Peyer's patch (tissue), 4 donors: ENCODE measurements around the gene PGM1. TPM values are rescaled to one million over a fixed set of nuclear protein-coding genes. Genes with fewer than 3 reads are reported as not detected.

Source experiments
- DNase-seq, 3 donors: peaks; one replicate each; pipeline ENCODE4 v3.0.0-alpha.2; 2017 to 2019
- H3K27ac ChIP-seq, 4 donors: fragments of 200-600 bp; sonication (generic); one replicate each; pipeline ENCODE4 v1.5.1; 2016 to 2019
- H3K27me3 ChIP-seq, 2 donors: fragments of 200-600 bp; sonication (generic); one replicate each; pipeline ENCODE4 v1.5.1; 2019
- H3K36me3 ChIP-seq, 3 donors: fragments of 200-600 bp; sonication (generic); one replicate each; pipeline ENCODE4 v1.5.1; 2016 to 2019
- H3K4me1 ChIP-seq, 4 donors: fragments of 200-600 bp; sonication (generic); one replicate each; pipeline ENCODE4 v1.5.1; 2016 to 2019
- H3K4me3 ChIP-seq, 4 donors: fragments of 200-600 bp; sonication (generic); 1 replicate in 3 of 4; 2 replicates in 1 of 4; pipeline ENCODE4 v1.5.1; 2016 to 2019; ENCODE audit warnings: mild to moderate bottlenecking in 1 of 4
- H3K9me3 ChIP-seq, 4 donors: fragments of 200-600 bp; sonication (generic); one replicate each; pipeline ENCODE4 v1.5.1; 2016 to 2019; ENCODE audit warnings: mild to moderate bottlenecking in 1 of 4
- CTCF ChIP-seq, 6 experiments: fragments of 450-650 bp in 4 of 6; fragments of 200-600 bp in 2 of 6; sonication (generic) in 1 of 6; IDR thresholded peaks; one replicate each; pipeline ENCODE4 v1.5.1; 2017 to 2019; ENCODE audit warnings: antibody characterized with exemption in 6 of 6, mild to moderate bottlenecking in 3 of 6, moderate library complexity in 1 of 6
- POLR2A ChIP-seq, 2 donors: fragments of 450-650 bp; IDR thresholded peaks; one replicate each; pipeline ENCODE4 v1.5.1; 2017; ENCODE audit warnings: antibody characterized with exemption in 2 of 2, mild to moderate bottlenecking in 2 of 2, moderate library complexity in 2 of 2
- total RNA-seq, 4 donors: library from RNA; depleted of rRNA; stranded (reverse); fragments of >200 nt; gene quantifications; one replicate each; pipeline ENCODE4 v1.1.0, GENCODE V29; 2016

Gene PGM1
- total RNA-seq, 4 donors from 2014 or later = 62.7 to 97.2 (median 75.3) TPM

GRCh38 chr1:63623952-63624351 is 30.7 kb downstream of the PGM1 start:
- no peak for DNase-seq
- Histone ChIP-seq H3K27ac (no peak overlapping the region), H3K9me3 (no peaks in the 10 kb centered on the region), H3K4me1 (no peaks in the 10 kb centered on the region), H3K36me3 (no peaks in the 10 kb centered on the region), H3K27me3 (no peaks in the 10 kb centered on the region), H3K4me3 (no peak overlapping the region)
- TF ChIP-seq CTCF (IDR thresholded peaks at IDR 0.05) (no peak), POLR2A (IDR thresholded peaks at IDR 0.05) (no peak)

- no peak overlapping the region for H3K4me3 ChIP-seq
- H3K4me1 ChIP-seq = no peaks in the 10 kb centered on the region
- TF ChIP-seq POLR2A (IDR thresholded peaks at IDR 0.05) = no peak
- TF ChIP-seq CTCF (IDR thresholded peaks at IDR 0.05) = no peak
- H3K9me3 ChIP-seq = no peaks in the 10 kb centered on the region
- H3K27me3 ChIP-seq = no peaks in the 10 kb centered on the region
- H3K27ac ChIP-seq = no peak overlapping the region
- no peak for DNase-seq
- H3K36me3 ChIP-seq = peaks cover 0 to 9% (median 0%) of the 10 kb centered on the region in 3 donors
These were observed 31.7 kb downstream of the PGM1 start for GRCh38 chr1:63624911-63625310.

GRCh38 chr1:63626222-63626621 is 33.0 kb downstream of the PGM1 start:
- Histone ChIP-seq H3K27me3 (no peaks in the 10 kb centered on the region), H3K4me1 (no peaks in the 10 kb centered on the region), H3K27ac (no peak overlapping the region), H3K9me3 (no peaks in the 10 kb centered on the region), H3K36me3 (peaks cover 0 to 20% (median 0%) of the 10 kb centered on the region in 3 donors), H3K4me3 (no peak overlapping the region)
- no peak for DNase-seq
- no peak for TF ChIP-seq CTCF (IDR thresholded peaks at IDR 0.05)
- no peak for TF ChIP-seq POLR2A (IDR thresholded peaks at IDR 0.05)

GRCh38 chr1:63628607-63629006 is 35.4 kb downstream of the PGM1 start:
- Histone ChIP-seq H3K27me3 (no peaks in the 10 kb centered on the region), H3K4me3 (no peak overlapping the region), H3K4me1 (no peaks in the 10 kb centered on the region), H3K9me3 (no peaks in the 10 kb centered on the region), H3K27ac (no peak overlapping the region), H3K36me3 (peaks cover 0 to 34% (median 0%) of the 10 kb centered on the region in 3 donors)
- TF ChIP-seq CTCF (IDR thresholded peaks at IDR 0.05) (no peak), POLR2A (IDR thresholded peaks at IDR 0.05) (no peak)
- DNase-seq = no peak

DNA sequence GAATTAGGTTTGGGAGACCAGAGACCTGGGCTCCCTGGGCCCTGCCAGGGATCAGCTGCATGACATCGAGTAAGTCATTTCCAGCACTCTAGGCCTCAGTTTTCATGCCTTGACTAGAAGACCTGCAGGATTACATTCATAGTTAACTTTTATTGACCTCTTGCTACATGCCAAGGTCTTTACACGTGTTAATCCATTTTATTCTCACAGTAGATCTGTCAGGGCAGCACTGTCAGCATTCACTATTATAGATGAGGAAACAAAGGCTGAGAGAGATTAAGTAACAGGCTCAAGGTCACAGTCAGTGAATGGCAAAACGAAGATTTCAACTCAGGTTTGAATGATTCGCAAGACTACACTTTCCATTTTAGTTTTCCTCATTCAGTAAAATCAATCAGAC is 37.0 kb downstream of the PGM1 start:
- TF ChIP-seq POLR2A (IDR thresholded peaks at IDR 0.05) (no peak), CTCF (IDR thresholded peaks at IDR 0.05) (no peak)
- no peak overlapping the region for H3K27ac ChIP-seq
- H3K4me1 ChIP-seq = no peaks in the 10 kb centered on the region
- no peaks in the 10 kb centered on the region for H3K27me3 ChIP-seq
- no peak for DNase-seq
- H3K9me3 ChIP-seq = no peaks in the 10 kb centered on the region
- H3K36me3 ChIP-seq = peaks cover 0 to 40% (median 0%) of the 10 kb centered on the region in 3 donors
- H3K4me3 ChIP-seq = no peak overlapping the region

- H3K27me3 ChIP-seq = no peaks in the 10 kb centered on the region
- peaks cover 0 to 40% (median 0%) of the 10 kb centered on the region in 3 donors for H3K36me3 ChIP-seq
- no peak for DNase-seq
- H3K4me1 ChIP-seq = no peaks in the 10 kb centered on the region
- no peak overlapping the region for H3K27ac ChIP-seq
- no peaks in the 10 kb centered on the region for H3K9me3 ChIP-seq
- TF ChIP-seq POLR2A (IDR thresholded peaks at IDR 0.05) = no peak
- no peak for TF ChIP-seq CTCF (IDR thresholded peaks at IDR 0.05)
- no peak overlapping the region for H3K4me3 ChIP-seq
These were observed 37.5 kb downstream of the PGM1 start for GRCh38 chr1:63630666-63631065.
